NCI-H2107 treated with DMSO at 0.1 percent for 48 hours (cell line): Measurements from ENCODE around the gene GSG1.

Source experiments
- DNase-seq: peaks from one replicate; lab custom pipeline; 2025; ENCODE audit not compliant: unreplicated experiment; lab: John Stamatoyannopoulos, UW

The GSG1 gene

DNA sequence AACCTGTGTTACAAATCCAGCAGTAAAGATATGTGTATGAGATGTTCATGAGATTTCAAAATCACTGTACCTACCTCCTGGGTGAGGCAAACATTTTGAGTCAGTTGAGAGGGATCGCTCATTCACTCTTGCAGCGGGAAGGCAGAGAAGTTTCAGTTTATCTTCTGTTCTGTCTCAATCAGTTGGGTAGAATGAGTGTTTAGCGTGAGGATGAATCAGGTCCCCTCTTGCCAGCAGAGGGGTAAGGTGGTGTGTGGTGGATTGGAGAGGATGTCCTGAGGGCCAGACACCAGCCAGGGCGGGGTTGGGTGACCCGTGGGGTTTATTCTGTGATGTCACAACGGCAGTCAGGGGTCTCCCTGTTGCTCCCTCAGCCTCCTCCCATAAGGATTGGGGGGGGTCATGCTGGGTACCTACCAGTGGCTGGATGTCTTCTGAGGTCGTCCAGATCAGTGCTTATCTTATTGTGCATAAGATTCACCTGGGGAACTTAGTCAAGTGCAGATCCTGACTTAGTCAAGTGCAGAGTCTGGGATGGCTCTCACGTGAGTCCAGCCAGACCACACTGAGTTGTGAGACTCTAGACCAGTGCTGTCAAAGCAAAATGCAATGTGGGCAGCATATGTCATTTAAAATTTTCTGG lies at the start of gene GSG1:
Gene GSG1, minus strand, starts transcription at position 277 of the 643 bp plus-strand sequence. Its CDS starts 155 bp downstream, at position 122.
- DNase-seq: no peak

DNA sequence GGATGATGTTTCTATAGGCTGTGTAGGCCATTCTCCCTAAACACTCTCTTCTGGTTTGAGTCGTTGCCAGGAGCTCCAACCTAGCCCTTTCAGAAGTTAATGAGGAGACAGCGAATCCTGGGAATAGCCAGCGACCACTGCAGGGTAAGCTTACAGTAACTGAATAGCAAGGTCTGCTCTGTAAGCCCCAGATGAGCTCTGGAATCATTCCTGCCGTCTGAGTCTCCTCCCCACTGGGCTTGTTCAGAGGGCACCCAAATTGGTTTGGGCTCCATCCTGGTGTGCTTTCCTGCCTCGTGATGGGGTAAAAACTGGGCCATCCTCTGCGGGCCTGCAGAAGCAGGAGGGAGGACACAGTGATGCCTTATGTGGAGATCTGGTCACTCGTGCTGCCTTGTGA lies 49.7 kb upstream of the GSG1 start:
- no peak for DNase-seq

DNA sequence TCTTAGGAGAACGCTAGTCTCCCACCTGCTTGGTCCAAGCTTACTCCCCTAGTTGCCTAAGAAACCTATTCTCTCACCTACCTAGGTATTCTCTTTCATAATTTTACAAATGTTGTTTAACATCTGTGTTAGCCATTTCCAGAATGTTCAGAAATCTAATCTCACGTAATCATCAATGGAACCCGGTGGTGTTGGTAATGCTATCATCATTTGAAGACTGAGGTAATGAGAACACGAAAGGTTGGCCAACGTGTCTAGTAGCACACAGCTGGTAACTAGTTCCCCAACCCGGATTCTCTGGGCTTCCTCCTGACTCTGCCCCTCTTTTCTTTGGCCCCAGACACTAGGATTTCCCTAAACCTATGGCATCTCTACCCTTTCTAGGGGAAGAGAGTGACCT lies 49.3 kb upstream of the GSG1 start:
- DNase-seq: no peak

DNA sequence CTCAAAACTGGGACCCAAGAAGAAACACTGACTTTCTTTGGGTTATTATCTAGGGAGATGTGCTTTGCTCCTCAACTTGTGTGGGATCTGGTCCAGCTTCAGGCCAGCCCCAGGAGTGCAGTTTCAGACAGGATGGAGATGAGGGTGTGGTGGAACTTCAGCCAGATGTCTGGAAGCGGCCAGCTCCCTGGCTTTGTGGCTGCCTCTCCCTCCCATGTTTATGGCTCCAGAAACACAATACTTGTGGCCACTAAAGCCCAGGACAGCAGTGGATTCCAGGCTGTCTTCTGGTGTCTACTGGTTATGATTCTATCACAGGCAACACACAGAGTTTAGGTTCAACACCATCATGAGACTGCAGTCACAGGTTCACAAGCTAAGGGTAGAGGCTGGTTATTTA lies 48.8 kb upstream of the GSG1 start:
- DNase-seq: no peak

DNA sequence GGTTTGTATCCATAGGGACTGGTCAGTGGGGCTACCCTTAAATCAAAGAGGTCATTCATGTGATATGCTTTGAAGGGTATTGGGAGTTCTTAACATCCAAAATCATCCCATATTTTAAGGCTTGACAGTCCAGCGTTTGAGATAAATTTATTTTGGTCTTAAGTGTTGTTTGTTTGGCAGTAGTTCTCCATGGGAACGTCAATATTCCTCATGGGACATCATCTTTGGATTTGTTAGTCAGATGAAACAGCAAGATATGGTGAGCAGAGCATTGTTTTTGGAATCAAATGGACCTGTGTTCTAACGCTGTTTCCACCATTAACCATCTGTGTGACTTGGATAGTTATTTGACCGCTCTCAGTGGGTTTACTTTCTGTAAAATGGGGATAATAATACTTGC lies 45.9 kb upstream of the GSG1 start:
- DNase-seq: no peak

DNA sequence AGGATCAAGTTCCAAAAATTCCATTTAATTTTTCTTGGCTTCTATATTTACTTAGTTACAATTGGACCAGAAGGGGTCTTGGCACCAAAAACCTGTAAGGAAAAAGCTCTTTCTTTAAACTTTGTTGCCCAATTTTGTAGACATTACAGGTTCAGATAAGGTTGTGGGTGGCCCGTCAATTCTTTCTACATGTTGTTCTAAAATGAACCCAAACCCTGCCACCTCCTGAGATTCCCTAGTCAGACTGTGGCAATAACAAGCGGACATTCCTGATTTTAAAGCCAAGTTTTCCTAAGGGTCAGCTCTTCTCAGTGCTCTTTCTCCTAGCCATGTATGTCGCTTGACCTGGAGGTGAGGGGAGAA lies 45.0 kb upstream of the GSG1 start:
- DNase-seq: no peak

DNA sequence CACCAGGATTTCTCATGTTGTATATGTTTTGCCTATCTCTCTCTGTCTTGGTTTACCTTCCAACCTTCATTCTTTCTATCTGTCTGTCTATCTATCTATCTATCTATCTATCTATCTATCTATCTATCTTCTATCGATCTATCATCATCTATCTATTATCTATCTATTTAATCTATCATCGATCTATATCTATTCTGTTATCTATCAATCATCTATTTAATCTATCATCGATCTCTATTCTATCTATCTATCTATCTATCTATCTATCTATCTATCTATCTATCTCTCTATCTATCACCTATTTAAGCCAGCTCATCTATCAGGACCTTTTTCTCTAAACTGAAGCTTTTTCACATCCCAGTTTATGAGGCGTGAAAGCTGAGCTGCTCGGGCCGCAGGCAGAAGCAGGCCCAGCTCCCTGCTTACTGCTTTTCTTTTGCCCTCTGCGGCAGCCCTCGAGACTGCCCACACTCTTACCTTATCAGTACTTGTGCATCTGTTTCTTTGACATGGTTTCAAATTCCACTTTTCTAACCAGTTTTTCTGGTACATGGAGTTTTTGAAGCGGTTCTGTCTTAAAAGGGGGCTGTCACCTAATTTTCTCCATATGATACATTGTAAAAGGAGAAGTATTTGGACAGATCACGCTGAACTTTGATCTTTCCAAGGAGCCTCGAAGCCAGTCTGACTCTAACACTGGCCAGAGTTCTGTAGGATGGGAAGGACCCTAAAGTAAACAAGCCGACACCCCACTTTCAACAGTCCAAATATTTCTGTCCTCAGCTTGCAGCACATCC lies 44.4 kb upstream of the GSG1 start:
- DNase-seq: no peak

DNA sequence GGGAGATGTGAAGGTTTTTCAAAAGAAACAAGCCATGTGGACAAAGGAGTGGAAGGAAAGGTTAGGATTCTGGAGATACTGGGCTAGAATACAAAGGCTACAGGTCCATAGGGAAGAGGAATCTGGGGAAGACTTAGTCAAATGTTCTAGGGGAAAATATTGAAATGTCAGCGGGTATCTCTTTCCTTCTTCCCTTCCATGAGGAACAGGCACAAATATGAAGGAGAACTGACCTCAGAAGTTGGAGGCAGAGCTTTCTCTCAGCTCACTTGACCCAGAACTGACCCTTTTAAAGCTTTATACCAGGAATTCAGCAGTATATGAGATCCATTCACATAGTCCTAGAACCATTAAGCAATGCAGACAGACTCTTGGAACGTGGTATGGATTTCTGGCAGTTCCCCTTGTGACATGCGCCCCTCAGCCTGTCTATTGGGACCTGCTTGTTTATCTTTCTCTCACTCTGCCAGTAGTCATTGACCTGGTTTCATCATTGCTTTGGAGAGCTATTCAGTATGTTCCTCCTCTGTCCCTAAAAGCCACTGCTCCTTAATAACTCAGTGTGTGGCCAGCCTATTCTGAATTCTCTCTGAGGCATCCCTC lies 43.0 kb upstream of the GSG1 start:
- no peak for DNase-seq

DNA sequence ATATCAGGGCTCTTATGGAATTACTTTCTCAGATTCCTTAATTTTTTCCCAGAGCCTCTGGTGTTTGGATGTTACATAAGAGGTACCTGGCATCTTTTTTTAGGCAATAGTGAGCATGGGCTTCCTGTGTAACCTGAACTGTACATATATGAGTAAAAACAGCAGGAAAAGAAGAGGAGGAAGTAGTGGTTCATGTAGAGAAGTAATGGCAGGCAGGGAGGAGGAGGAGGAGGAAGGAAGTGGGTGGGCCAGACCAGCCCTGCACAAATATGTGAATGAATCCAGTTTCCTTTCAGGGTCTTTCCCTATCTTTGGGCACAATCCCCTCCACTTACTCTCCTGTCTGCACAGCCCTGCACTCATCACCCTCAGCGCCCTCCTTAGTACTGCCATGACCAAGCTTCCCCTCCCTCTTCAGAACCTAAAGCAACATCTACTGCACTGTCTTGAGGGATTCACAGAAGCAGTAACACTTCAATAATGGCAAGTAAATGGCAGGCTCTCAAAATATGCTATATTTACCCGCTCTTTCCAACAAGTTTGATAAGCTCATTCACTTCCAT lies 40.9 kb upstream of the GSG1 start:
- no peak for DNase-seq

DNA sequence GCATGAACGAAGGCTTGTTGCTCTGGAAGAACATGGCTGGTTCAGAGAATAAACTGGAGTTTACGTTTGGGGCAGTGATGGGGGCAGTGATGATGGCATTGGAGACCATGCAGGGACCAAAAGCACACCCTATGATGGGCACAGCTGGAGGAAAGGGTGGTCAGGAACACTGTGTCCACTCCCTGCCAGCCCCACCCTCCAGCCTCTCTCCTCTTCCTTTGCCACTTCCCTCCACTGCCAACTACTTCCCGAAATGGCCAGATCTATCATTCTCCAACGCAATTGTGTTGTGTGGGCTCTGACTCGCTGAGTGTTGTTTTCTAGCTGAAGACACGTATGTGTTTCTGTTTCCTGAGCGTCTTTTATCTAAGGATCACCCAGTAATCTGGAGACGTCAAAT lies 39.3 kb upstream of the GSG1 start:
- DNase-seq: no peak

DNA sequence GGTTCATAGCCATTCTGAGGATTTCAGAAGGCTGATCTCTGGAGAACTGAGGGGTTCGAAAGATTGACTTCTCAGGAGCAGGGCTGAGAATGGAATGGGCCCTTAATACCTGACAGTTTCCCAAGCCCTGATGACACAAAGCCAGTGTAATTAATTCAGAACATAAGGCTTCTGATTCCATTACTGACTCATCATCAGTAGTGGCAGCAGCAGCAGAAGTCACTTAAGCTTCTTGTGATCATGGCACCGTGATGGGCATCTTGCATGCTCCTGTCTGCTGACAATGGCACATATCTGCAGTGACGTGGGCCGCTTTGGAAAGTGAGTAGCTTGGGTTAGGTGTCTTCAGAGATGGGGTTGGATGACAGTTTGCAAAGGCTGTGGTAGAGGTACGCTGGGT lies 38.2 kb upstream of the GSG1 start:
- no peak for DNase-seq

DNA sequence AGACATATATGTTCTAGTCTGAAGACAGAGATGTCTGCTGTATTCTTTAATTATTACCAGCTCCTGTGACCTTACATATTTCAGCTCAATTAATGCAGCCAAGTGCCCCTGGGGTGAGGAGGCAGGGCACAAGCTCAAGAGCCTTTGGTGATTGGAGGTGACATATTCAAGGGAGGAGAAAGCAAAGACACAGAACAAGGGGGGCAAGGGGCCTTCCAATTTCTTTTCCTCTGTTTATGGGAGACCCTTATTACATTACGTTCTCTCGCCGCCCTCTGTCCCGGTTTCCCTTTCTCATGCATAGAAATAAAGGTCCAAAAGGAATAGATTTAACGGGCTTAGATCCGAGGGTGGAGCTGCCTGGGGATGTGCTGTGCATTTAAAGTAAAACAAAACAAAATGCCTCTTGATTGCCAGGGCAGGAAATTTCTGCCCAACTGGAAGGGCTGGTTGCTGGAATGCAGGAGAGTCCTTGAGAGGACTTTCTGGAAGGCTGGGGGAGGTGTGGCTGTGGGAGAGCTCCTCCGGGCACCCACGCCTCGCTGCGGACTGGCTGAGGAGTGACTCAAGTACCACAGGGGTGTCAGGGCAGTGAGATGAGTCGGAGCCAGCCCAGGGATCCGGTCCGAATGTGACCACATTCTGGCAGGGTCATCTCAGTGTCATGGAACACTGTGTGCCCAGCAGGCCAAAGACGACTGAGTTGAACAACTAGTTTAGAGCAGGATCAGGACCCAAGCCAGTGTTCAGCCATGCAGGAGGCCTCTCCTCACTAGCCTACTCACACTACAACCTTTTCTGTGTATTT lies 32.1 kb upstream of the GSG1 start:
- DNase-seq: no peak

DNA sequence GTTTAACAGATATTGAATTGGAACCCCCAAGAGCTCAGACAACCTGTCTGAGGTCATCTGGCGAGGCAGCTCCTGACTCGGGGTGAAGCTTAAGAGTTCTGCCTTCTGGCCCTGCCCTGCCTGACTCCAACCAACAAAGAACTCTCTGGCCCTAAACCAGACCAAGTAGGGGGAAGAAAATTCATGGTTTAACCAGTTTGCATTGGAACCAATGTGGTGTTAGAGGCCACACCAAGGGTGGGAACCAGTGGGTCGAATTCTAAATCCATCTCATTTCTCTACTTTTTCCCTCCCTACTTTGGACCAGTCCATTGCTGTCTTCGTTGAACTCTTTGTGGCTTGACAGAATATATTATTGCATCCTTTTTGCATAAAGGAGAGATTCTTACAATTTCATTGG lies 30.4 kb upstream of the GSG1 start:
- no peak for DNase-seq

DNA sequence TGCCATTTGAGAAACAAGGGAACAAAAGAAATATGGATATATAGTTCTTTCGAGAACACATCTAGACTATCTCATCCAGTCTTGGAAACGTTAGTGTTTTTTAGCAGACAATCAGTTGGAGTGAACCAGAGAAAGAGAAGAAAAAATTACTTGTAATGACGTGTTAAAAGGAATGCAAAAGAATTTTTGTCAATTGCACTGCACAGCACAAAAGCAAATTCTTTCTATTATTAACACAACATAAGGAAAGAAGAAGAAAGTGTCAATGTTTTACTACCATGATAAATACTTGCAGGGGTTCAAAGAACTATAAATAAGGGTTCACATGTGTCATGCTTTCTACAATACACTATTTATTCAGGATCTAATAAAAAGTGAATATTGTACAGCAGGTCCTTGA lies 27.5 kb upstream of the GSG1 start:
- DNase-seq: no peak

DNA sequence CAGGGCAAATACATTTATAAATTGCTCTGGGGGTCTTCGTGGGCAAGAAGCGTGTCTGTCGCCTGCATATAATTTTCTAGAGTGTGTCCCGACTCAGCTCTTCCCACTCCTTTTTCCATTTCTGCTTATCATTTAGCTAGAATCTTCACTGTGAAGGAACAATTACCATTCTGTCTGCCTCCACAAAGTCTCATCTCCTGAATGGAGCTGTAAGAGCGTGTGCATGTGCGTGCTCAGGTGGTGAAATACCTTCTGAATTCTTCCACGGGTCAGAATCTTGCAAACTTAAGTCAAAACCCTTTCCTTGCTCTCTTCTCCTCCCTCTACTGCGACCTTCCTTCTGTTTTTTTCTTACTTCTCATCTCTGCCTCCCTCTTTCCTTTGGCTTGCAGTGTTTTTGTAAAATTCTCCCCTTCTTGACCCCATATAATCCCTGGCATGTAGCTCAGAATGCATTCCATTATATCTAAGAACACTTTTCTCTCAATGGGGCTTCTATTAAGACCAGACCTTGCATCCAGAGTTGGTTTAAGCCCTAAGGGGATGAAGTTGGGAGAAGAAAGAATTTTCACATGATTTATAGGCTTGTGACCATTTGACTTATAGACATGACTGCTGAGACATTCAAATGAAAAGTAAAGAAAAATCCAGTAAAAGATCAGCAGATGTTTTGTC lies 25.0 kb upstream of the GSG1 start:
- DNase-seq: no peak

DNA sequence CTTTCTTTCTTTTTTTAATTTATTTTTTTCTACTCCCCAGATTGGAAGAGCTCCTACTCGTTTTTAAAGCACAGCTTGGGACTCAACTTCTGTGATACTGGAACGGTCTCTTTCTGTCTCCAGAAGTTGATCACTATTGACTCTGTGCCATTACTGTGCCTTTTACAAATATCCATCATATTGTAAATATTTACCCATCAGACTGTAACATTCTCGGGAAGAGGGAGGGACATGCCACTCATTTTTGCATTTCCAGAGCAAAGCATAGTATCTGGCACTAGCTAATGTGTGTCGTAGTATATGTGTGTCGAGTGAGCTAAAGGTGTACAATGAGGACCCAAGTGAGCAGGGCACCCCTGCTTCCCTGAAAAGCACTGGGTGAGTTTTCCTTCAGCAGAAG lies 24.0 kb upstream of the GSG1 start:
- no peak for DNase-seq

DNA sequence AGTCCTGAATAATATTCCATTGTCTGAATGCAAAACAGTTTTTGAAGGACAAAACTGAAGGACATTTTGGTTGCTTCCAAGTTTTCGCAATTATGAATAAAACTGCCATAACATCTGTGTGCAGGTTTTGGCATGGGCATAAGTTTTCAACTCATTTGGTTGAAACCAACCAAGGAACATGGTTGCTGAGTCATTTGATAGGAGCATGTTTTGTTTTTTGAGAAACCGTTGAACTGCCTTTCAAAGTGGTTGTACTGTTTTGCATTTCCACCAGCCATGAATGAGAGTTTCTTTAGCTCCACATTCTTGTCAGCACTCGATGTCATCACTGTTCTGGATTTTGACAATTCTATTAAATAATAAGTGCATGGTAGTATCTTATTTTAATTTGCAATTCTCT lies 23.0 kb upstream of the GSG1 start:
- DNase-seq: no peak

DNA sequence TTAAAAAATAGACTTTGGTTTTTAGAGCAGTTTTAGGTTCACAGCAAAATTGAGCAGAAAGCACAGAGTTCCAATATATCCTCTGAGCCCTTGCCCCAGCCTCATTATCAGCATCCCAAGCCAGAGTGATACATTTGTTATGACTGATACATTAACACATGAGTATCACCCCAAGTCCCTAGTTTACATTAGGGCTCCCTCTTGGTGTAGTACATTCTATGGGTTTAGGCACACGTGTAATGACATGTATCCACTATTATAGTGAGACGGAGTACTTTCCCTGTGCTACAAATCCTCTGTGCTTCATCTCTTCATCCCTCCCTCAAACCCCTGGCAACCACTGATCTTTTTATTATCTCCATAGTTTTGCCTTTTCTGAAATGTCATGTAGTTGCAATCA lies 22.5 kb upstream of the GSG1 start:
- no peak for DNase-seq

DNA sequence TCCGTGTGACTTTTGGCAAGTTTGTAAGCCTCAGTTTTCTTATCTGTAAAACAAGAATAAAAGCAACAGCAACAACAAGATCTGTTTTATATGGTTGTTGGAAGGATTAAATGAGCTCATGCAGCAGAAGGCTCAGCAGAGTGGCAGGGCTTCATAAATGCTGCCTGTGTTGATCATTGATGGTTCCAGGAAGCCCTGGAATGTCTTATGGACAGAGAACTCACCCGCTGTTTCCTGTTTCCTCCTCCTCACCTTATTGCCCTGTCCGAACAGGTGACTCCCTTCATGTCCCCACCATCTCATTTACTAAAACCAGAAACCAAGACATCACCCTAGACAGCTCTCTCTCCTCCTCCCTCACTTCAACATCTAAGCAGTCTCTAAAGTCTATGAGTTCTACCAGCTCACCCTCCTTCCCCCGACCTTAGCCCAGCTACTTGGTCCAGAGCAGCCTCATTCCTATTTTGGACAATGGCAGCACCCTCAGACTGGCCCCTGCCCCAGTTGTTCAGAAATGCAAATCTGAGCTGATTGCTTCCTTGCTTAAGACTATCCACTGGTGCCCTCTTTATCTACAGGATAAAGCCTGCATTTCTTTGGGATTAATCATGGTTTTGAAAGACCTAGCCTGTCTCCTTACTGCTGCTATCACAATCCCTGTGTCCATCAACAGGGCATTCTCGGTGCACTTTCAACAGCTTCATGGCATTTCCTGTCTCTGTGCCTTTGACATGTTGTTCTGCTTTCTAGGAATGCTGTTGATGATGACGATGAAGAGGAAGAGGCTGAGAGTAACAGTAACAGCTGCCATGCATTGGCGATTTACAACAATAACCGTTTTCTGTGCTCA lies 21.4 kb upstream of the GSG1 start:
- no peak for DNase-seq

DNA sequence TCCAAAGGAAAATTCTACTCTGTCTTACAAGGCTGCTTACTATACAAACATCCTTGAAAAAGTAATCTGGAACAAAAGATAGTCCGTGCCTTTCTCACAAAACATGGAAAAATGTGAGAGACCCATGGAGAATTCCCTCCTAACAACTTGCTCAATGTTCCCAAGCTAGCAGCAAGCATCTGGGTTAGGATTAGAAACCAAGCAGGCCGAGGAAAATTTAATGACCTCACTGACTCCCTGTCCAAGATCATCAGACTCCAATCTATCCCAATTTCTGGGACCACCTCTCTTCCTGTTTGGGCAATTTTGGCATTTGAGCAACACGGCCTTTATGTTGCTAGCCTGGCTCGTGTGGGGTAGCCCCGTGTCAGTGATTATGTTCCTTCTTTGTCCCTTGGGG lies 18.1 kb upstream of the GSG1 start:
- no peak for DNase-seq
